T47D (cell line): Measurements from ENCODE around the gene TUBA1C.
"Not testable (repeated sequence)": the region's sequence is repeated elsewhere in the genome, so short reads cannot be mapped to it uniquely, and the experiment has no call there.

Source experiments
- DNase-seq, 2 experiments: peaks; one replicate each; pipeline versions ENCODE4 v3.0.0 to v3.0.0-alpha.2; 2011 to 2012; ENCODE audit warnings: low read depth in 1 of 2, low spot score in 1 of 2
- JUND ChIP-seq: IDR thresholded peaks from 2 replicates; pipeline ENCODE4 v1.6.1; 2012; ENCODE audit warnings: low read depth
- in situ Hi-C: cut with HindIII; loops from 2 replicates; pipeline ENCODE4 v1.10.0; 2016; ENCODE audit warnings: low sequenced_read_pairs, low pct_unique_long_range_greater_than_20kb

Gene TUBA1C

GRCh38 chr12:49232940-49233841 is 31.7 kb upstream of the TUBA1C start:
- in situ Hi-C loops: no loop called here
- DNase-seq: no peak
- TF ChIP-seq JUND: no peak

GRCh38 chr12:49233842-49234526 is 30.9 kb upstream of the TUBA1C start:
- no peak for DNase-seq
- in situ Hi-C loops: no loop called here
- TF ChIP-seq JUND: no peak

GRCh38 chr12:49236423-49236822 is 28.5 kb upstream of the TUBA1C start:
- TF ChIP-seq JUND: no peak
- DNase-seq: no peak
- in situ Hi-C loops: no loop called here

- no peak for TF ChIP-seq JUND
- in situ Hi-C loops: no loop called here
- DNase-seq: no peak
Measured at GRCh38 chr12:49243631-49244030, 21.3 kb upstream of the TUBA1C start.

GRCh38 chr12:49244176-49244575 is 20.7 kb upstream of the TUBA1C start:
- in situ Hi-C loops: no loop called here
- TF ChIP-seq JUND: no peak
- no peak for DNase-seq

GRCh38 chr12:49251357-49251756 is 13.5 kb upstream of the TUBA1C start:
- DNase-seq: no peak
- in situ Hi-C loops: no loop called here

GRCh38 chr12:49253033-49253623 is 11.8 kb upstream of the TUBA1C start:
- TF ChIP-seq JUND: no peak
- DNase-seq: peak; percentile 75 to 90
- in situ Hi-C loops: no loop called here

More at GRCh38 chr12:49251357-49251756, 13.5 kb upstream of the TUBA1C start:
- no peak for TF ChIP-seq JUND

- in situ Hi-C loops, DNase-seq: not testable (repeated sequence)
Measured at GRCh38 chr12:49255456-49255855, 9.4 kb upstream of the TUBA1C start.

- in situ Hi-C loops: no loop called here
- no peak for TF ChIP-seq JUND
- DNase-seq: no peak
Measured at GRCh38 chr12:49255857-49256637, 8.8 kb upstream of the TUBA1C start.

- DNase-seq, in situ Hi-C loops: not testable (repeated sequence)
Measured at GRCh38 chr12:49257508-49258184, 7.2 kb upstream of the TUBA1C start.

- in situ Hi-C loops: no loop called here
- TF ChIP-seq JUND: no peak
- no peak for DNase-seq
Measured at GRCh38 chr12:49259452-49259851, 5.4 kb upstream of the TUBA1C start.

- no peak for TF ChIP-seq JUND
- in situ Hi-C loops: no loop called here
- DNase-seq: no peak
Measured at GRCh38 chr12:49260166-49260565, 4.7 kb upstream of the TUBA1C start.
